ENCODE measurements around the gene THSD7B.
"Not testable (repeated sequence)": the region's sequence is repeated elsewhere in the genome, so short reads cannot be mapped to it uniquely, and the experiment has no call there.

Gene THSD7B

GRCh38 chr2:136765256-136766072 is at the start of gene THSD7B:
THSD7B (plus strand) TSS chr2:136765545; CDS start chr2:136882179, 116,634 bp downstream.
- no peak for DNase-seq (ENCODE audit: low read depth in 2 of 2)

GRCh38 chr2:136718273-136718672 is 47.1 kb upstream of the THSD7B start:
- no peak for DNase-seq (ENCODE audit: low read depth in 2 of 2)

GRCh38 chr2:136727973-136728699 is 37.2 kb upstream of the THSD7B start:
- no peak for DNase-seq (ENCODE audit: low read depth in 2 of 2)

GRCh38 chr2:136736236-136736635 is 29.1 kb upstream of the THSD7B start:
- no peak for DNase-seq (ENCODE audit: low read depth in 2 of 2)

- DNase-seq (ENCODE audit: low read depth in 2 of 2), result no peak
Observed at GRCh38 chr2:136738044-136738443, 27.3 kb upstream of the THSD7B start.

GRCh38 chr2:136741471-136741870 is 23.9 kb upstream of the THSD7B start:
- no peak for DNase-seq (ENCODE audit: low read depth in 2 of 2)

- no peak for DNase-seq (ENCODE audit: low read depth in 2 of 2)
Observed at GRCh38 chr2:136750065-136750464, 15.3 kb upstream of the THSD7B start.

- DNase-seq (ENCODE audit: low read depth in 2 of 2), result no peak
Observed at GRCh38 chr2:136751406-136751805, 13.9 kb upstream of the THSD7B start.

- DNase-seq (ENCODE audit: low read depth in 2 of 2), result not testable (repeated sequence)
Observed at GRCh38 chr2:136758504-136758903, 6.8 kb upstream of the THSD7B start.

- no peak for DNase-seq (ENCODE audit: low read depth in 2 of 2)
Observed at GRCh38 chr2:136764452-136765255, 691 bp upstream of the THSD7B start.

GRCh38 chr2:136766073-136766404 is 694 bp downstream of the THSD7B start:
- no peak for DNase-seq (ENCODE audit: low read depth in 2 of 2)

GRCh38 chr2:136767030-136767429 is 1.7 kb downstream of the THSD7B start:
- DNase-seq (ENCODE audit: low read depth in 2 of 2), result no peak

GRCh38 chr2:136769871-136770270 is 4.5 kb downstream of the THSD7B start:
- DNase-seq (ENCODE audit: low read depth in 2 of 2), result no peak

- DNase-seq (ENCODE audit: low read depth in 2 of 2), result no peak
Observed at GRCh38 chr2:136770384-136770783, 5.0 kb downstream of the THSD7B start.

GRCh38 chr2:136777391-136777790 is 12.0 kb downstream of the THSD7B start:
- no peak for DNase-seq (ENCODE audit: low read depth in 2 of 2)

GRCh38 chr2:136783856-136784255 is 18.5 kb downstream of the THSD7B start:
- DNase-seq (ENCODE audit: low read depth in 2 of 2), result no peak

- DNase-seq (ENCODE audit: low read depth in 2 of 2), result no peak
Observed at GRCh38 chr2:136785215-136785614, 19.9 kb downstream of the THSD7B start.

GRCh38 chr2:136787970-136788369 is 22.6 kb downstream of the THSD7B start:
- DNase-seq (ENCODE audit: low read depth in 2 of 2), result no peak

GRCh38 chr2:136796339-136796738 is 31.0 kb downstream of the THSD7B start:
- no peak for DNase-seq (ENCODE audit: low read depth in 2 of 2)

- no peak for DNase-seq (ENCODE audit: low read depth in 2 of 2)
Observed at GRCh38 chr2:136798766-136799165, 33.4 kb downstream of the THSD7B start.

GRCh38 chr2:136801661-136802060 is 36.3 kb downstream of the THSD7B start:
- no peak for DNase-seq (ENCODE audit: low read depth in 2 of 2)

- DNase-seq (ENCODE audit: low read depth in 2 of 2), result no peak
Observed at GRCh38 chr2:136809998-136810397, 44.7 kb downstream of the THSD7B start.

Data from stimulated activated CD8-positive, alpha-beta memory T cell treated with anti-CD3 and anti-CD28 coated beads, Interleukin-7, amount 100 ng/mL, for 4 hours (primary cell).